ENCODE results near the gene CCSER1.

The CCSER1 gene

DNA sequence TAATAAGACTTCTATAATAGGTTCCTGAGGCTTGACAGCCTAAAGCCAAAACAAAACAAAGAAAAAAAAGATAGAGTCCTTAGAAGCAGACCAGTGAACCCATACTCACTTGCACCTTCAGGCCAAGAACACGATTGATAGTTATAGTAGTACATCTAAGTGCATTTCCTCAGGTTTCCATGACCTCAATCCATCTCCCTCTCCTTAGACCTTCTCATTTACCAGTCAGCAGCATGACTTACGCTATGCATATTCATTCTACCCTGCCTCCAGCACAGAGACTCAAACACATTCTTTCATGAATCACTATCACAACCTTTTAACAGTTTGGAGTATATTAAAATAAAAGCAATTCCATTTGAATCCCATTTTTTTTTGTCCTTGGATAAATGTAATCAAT, 855.6 kb downstream of the CCSER1 start:
- no peak for DNase-seq

DNA sequence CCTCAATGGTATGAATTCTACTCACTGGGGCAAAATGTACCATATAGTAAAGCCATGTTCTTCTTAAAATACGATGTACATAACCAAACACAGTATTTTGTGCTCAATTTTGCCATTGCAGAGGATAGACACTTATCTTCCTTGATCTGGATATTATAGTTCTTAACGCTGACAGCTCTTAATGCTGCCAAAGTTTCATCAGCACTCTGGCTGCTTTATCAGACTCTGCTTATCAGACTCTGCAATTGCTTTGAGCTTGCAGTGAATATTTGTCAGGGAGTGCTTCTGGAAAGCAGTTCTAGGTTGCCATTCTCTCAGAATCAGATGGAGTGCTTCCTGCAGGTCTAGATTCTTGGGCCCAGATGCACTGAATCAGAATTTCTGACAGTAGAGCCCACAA, 863.1 kb downstream of the CCSER1 start:
- no peak for DNase-seq

DNA sequence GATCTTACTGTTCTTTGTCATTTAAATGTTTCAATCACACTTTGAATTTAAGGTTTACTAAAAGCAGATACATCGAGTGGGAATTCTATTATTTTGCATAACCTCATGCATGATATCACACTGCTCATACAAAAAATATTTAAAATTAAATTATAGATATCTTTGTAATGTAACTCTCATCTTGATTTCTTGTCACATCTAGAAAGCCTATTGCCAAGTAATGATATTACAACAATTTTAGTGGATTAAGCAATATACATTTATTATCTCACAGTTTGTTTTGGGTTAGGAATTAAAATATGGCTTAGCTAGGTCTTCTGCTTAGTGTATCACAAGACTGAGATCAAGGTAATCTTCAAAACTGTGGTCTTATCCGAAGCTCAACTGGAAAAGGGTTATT, 865.0 kb downstream of the CCSER1 start:
- no peak for DNase-seq

DNA sequence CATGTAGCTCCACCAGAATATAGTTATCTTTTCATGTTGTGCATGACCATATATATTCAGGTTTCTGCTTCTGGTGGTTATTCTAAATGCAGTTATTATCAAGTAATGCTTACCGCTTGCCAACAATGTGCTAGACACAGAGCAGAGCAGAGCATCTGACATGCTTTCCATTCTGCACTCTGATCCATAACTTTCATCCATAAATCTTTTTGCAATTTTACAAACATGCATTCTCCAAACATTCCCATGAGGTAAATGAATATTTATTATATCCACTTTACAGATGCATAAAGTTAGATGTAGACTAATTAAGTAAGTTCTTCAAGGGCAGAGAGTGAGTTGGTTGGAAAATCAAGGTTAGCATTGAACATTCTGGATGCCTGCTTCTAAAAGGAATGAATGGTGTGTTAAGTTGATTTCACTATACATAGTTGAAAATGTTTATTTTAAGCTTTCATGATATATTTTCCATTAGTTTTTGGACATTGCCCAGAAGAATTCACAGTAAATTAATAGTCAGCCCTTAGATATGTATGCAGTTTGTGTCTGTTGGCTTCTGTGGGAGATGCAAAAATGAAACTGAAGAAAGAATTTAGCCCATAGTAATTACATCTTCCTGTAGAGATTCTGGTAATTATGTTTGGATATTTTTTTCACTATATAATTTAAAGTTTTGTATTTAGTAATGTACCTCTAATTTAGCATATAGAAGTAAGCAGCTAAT, 867.8 kb downstream of the CCSER1 start:
- DNase-seq: no peak

DNA sequence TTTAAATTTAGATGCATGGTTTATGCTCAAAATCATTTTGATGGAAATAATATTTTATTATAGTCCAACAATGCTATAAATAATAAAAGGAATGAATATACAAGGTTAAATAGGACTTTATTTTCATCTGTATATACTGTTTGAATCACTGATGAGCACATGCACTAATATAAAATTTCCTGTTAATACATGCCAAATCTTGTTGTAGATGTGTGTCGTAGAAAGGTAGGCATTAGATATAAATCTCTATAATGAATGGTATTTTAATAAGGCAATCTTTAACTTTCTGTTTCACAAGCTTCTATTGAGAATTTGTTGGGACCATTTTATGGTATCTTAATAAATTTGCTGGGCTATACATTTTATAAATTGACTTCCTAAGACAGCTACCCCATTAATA, 868.8 kb downstream of the CCSER1 start:
- no peak for DNase-seq

DNA sequence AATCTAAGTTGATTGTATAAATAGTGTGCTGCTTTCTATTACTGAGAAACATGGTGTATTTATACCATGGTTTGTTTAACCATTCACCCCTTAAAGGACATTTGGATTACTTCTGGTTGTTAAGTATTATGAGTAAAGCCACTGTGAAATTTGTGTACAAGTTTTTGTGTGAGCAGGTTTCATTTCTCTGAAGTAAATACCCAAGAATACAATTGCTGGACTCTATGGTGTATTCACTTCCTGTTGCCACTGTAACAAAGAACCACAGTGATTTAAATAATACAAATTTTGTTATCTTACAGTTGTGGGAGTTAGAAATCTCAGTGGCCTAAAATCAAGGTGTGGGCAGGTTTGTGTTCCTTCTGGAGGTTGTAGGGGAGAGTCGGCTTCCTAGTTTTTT, 869.6 kb downstream of the CCSER1 start:
- no peak for DNase-seq

DNA sequence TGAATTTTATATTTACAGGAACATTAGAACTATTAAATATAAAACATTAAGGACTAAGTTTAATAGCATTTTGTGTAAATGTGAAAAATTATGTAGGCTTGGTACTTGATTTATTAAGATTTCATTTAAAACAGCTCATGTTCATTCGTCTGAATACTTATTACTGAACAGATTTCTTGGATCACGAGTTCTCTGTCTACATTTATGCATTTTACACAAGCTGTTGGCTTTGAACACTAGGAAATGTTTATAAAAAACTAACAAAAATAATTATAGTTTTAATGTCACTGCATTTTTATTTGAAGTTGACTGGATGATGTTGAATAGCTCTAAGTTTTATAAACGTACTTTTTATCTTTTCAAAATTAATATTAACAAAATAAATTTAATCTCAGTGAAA, 888.7 kb downstream of the CCSER1 start:
- no peak for DNase-seq

DNA sequence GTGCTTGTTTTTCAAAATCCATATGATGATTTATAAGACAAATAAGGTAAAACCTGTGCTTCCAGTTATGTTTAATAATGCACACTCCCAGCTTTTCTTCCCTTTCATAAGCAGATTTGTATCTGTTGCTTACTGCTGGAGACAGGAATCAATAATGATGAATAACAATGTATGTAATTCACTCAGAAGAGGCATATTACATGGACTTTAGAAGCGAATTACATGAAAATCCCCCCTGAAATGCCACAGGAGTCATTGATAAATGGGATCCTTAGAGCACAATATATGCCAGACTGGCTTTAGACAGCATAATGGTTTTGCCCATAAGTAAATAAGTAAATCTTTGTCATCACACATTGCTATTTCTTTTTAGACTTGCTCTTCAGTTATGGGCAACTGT, 892.3 kb downstream of the CCSER1 start:
- DNase-seq: no peak

DNA sequence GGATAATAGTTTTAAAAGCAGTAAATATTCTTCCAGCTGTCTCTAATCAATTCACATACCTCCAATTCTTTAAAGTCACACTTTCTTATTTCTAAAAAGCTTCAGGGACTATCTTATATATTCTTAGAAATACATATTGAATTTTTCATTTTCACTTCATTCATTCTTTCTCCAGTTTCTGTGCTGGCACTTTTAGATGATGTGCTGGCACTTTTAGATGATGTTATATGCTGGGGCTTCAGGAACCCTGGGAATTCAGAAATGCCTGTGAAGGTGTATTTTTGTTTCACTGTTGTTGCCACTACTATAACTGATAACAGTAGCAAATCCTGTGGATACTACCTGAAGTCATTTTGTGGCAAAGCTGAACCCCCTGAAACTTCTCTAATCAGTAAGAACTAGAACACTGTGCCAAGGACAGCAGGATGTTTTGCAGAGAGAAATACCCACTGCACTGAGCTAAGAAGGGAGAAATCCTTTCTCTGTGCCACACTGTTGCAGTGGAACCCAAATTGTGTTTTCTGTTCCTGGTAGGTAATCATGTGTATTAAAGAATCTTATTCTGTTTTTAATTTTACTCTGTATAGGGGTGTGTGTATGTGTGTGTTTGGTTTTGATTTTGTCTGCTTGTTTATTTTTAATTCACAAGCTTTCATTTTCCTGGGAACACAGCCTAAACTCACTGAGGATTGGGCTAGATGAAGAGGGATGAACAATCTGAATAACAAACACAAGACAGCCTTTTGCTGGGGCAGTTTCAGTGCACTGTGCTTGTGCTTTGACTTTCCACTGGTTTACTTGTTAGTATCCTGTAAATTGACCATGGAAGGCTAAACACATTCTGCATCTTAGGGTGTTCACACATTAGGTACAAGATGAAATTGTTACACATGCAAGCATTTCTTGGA, 898.3 kb downstream of the CCSER1 start:
- no peak for DNase-seq

DNA sequence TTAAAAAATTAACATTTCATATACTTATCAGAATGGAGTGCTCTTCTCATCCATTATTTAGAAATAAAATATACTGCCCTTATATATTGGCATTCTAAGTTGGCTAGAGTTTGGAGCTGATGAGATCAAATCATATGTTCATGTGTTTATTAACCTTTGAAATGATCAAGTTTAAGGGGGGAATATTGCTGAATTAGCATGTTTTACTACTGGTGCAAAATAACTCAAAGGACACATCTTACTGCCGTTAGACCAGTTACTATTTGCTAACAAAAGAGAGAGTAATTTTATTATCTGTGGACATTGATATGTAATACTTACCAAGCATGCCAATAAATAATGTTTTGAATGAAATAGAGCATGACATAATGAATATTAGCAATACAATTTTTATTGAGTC, 901.0 kb downstream of the CCSER1 start:
- no peak for DNase-seq

DNA sequence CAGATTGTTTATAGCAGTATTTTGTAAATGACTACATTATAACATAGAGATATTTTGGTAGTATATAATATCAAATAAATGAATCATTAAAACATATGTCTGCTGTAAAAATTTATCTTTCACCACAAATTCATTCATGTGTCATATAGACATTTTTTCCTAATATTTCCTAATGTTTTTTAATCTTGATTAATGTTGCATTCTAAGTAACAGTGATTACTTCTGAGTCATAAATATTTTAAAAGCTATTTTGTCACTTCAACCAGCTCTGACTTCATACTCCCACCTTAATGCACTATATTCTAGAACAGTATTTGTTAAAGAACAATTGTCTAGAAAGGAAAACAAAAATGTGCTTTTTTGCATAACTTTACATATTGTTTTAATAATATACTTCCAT, 904.6 kb downstream of the CCSER1 start:
- no peak for DNase-seq

DNA sequence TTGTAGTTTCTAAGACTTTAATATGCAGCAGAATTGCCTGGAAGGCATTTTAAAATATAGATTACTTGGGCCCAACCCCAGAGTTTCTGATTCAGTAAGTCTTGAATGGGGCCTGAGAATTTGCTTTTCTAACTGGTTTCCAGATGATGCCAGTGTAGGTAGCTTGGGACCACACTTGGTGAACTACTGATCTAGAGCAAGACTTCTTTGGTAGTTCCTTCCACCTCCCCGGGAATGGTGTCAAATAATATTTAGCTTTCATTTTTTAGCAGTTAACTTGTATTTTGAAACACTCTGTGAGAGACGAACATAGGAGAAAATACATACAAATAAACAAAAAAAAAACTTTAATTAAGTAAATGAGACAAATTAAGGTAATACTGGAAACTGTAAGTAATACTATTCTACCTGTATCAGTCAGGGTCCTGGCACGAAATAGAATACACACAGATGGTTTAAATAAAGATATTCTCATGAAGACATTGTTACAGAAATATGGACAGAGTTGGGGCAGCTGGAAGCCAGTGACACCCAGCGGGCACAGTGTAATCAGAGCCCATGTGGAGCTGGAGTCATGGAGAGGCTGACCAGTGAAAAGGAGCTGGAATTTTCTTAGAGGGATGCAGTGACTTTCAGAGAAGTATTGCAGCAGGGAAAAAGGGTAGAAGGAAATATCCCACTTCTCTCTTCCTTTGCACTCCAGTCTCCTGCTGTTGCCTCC, 905.7 kb downstream of the CCSER1 start:
- no peak for DNase-seq

DNA sequence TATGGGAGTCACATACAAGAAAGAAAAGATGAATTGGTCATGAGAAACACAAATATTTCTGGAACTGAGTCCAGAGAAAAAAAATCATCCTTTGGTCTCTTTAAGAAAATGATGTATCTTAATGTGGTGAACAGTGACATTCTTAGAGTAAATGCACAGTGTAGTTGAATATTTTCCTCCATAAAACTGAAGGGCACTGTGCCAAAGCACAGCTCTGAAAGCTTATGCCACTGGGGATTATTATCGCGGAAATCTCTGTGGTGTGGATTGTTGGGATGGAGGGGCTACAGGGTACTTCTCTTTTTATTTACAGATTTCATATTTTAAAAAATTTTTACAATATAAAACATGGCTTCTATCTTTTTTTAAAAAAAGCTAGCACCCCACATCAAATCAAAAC, 908.1 kb downstream of the CCSER1 start:
- no peak for DNase-seq

DNA sequence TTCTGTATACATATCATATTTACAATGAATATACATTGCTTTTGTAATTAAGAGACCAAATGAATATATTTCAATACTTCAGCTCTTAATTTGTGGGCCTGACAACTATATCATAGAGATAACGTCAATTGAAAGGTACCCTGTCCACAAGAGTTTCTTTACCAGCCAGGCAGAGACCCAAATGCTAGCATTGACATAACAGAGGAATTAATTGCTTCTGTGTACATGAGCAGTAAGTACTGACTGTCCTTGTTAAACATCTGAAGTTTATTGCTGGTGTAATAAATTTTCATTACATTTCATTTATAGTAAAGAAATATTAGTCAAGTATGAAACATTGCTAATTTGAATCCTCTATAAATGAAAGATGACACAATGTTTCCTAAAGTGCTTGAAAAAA, 910.8 kb downstream of the CCSER1 start:
- DNase-seq: no peak

DNA sequence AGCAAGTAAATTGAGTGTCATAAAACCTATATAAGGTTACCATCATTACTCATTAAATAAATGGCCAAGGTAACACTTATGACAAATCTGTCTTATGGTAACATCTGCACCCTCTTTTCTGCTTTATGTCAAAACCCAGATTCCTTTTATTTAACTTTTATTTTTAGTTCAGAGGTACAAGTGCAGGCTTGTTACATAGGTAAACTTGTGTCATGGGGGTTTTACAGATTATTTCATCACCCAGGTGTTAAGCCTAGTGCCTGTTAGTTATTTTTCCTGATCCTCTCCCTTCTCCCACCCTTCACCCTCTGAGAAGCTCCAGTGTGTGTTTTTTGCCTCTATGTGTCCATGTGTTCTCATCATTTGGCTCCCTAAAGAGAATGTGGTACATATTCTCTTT, 930.7 kb downstream of the CCSER1 start:
- no peak for DNase-seq

DNA sequence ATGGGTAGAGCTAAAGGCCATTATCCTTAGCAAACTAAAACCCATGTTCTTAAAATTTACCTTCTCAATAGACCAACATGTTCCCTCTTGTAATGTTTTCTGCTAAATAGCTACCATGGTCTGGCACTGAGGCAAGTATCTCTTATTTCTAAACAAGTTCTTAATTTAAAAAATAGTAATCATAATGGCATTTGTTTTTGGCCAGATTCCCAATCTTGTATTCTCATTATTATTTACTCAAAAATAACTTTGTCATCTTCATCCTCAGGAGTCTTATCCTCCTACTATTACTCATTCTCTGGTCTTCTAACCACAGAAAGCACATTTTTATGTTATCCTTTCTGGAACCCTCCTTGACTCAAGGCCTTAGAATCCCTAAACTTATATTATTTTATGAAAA, 931.2 kb downstream of the CCSER1 start:
- DNase-seq: no peak

DNA sequence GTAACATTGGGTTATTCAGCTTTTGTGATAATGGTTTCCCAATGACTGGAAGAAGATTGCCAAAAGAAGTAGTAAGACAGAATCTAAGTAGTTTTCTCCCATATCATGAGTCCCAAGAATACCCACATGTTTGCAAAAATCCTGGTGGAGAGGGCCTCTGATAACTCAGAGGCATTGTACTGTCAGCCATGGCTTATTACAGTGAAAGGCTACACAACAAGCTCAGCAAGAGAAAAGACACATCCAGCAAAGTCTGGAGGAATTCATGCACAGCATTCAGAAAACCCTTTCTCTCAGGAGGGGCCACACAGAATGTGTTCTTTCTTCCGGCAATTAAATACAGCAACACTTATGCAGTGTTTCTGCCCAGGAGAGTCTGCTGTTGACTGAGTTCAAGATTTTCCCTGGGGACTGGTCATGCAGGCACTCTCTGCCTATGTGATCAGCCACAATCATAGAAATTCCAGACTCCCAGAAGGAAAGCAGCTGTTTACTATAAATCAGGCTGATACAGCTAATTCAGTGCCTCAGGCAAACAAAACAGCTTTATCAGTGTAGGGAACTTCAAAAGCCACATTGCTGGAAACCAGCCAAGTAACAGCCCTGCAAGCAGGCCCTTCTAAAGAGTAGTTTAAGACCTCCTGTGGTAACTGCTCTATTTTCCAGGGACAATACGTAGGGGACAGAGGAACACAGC, 937.1 kb downstream of the CCSER1 start:
- DNase-seq: no peak

DNA sequence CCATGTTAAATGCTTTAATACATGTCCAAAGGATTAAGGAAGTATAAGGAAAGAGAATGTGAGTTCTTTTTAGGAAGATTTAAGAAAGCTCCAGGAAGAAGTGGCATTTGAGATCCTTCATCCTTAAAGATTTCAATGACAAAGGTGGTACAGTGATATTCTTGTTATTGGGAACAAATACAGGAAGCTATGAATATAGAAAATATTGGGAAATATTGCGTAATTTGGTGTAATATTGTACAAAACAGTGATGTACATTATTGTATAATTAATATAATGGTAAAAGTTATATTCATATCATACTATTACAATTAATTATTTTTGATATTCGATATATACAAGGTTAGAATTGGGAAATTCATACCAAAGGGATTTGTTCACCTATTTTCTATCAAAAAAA, 937.9 kb downstream of the CCSER1 start:
- DNase-seq: no peak

DNA sequence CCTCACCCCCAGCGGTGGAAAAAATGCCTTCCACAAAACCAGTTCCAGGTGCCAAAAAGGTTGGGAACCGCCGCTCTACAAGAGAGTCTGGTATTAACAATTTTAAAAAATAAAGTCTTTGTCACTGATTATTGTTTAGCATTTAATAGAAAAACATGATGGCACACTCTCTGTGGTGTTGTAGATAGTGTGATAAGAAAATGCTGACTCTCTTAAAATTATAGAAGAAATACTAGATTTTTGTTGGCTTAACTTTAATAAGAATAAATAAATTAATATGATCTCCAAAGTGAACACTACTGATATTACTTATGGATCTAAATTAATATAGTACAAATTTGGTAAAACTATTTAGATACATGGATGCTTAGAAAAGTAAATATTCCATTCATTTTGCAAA, 943.5 kb downstream of the CCSER1 start:
- no peak for DNase-seq

DNA sequence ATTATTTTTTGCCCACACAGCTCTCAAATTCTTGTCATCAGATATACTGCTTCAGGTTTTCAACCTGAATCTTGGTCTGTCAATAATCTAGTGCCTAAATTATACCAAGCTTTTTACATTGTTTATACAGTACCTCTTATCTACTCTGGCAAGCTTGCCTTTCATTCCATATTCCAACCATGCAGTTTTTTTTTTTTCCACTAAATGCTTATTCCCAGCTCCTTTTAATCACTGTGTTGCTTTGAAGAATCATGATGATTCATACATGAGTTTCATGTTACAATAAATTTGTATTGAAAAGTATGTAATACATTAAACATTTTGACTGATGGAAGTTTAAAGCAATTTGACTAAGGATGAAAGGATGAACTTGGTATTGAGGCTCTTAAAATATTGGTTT, 949.0 kb downstream of the CCSER1 start:
- DNase-seq: no peak

DNA sequence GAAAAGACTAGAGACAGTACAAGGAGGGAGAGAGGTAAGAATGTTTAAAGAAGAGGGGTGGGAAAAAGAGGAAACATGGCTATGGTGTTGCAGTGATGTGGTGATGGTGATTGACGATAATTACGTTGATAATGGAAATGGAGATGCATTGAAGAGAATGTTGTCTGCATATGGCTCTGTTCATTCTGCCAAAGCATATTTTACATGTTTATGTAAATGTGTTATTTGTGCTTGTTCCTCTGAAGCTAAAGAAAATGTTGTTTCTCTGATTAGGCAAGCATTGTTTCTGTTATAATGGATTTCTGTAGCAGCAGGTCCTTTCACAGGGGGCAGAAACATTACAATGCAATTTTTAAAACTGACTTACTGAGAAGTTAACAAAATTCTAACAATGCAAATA, 958.8 kb downstream of the CCSER1 start:
- no peak for DNase-seq

DNA sequence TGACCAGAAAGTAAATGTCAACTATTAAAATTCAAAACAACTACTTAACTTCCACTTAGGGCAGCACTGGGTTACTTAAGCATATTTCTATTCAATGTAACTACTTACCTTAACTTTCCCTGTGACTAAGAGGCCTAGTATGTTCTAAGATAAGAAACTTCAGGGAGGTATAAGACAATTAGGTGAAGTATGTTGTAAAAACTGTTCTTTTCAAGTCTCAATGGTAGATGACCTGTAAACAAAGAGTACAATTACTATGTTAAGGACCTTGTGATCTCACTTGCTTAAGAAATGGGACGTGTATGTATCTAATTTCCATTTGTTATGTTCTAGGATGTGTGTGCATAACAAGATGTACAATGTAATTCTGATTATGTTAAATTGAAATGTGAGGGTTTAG, 960.5 kb downstream of the CCSER1 start:
- no peak for DNase-seq

DNA sequence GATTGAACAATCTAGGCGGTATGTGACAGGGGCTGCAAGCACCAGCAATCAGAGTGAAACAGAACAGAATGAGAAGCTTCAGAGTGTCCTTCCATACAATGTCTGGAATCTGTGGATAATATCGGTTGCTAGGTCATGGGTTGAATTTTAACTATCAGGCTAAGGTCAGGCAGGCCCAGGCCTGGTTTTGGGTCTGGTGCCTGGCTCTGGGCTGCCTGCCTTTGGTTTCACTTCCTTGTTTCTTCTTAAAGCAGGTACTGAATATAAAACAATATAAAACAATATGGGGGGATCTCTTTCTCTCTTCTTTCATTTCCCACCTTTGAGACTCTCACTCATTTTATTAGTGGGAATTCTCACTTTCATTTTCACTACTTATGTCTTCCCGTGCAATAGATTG, 962.0 kb downstream of the CCSER1 start:
- DNase-seq: no peak
